HepG2 (cell line): ENCODE results near the gene KRTAP3-2. TPM values are rescaled to one million over a fixed set of nuclear protein-coding genes. Genes with fewer than 3 reads are reported as not detected.
A peak's percentile ranks its signal among the peaks of the same experiment; 100 is the strongest.

Experiments
- ARID2 ChIP-seq: sonication (generic); formaldehyde crosslinking; IDR thresholded peaks from 2 replicates; pipeline ENCODE4 v1.8.1; 2022; ENCODE audit warnings: mild to moderate bottlenecking, missing genetic modification reagents, borderline replicate concordance
- CEBPG ChIP-seq: IDR thresholded peaks from 2 replicates; pipeline ENCODE4 v1.6.1; 2016
- DPF2 ChIP-seq: sonication (generic); formaldehyde crosslinking; IDR thresholded peaks from 2 replicates; pipeline ENCODE4 v1.4.0; 2020; ENCODE audit warnings: mild to moderate bottlenecking, low read depth, missing genetic modification reagents, borderline replicate concordance
- DR1 ChIP-seq: sonication (generic); formaldehyde crosslinking; IDR thresholded peaks from 2 replicates; pipeline ENCODE4 v1.8.0; 2021; ENCODE audit warnings: mild to moderate bottlenecking, missing genetic modification reagents, inconsistent platforms
- EZH2 ChIP-seq: conservative IDR thresholded peaks from 2 replicates; pipeline ENCODE4 v1.6.1; 2012; ENCODE audit warnings: mild to moderate bottlenecking, low read depth, low read length, moderate library complexity
- GATA4 ChIP-seq: sonication (generic); IDR thresholded peaks from 2 replicates; pipeline ENCODE4 v1.6.1; 2016; ENCODE audit warnings: antibody characterized with exemption, low read depth, borderline replicate concordance
- HOXA3 ChIP-seq: sonication (generic); formaldehyde crosslinking; IDR thresholded peaks from 2 replicates; pipeline ENCODE4 v1.5.0; 2020; ENCODE audit warnings: missing genetic modification reagents
- KDM6A ChIP-seq: IDR thresholded peaks from 2 replicates; pipeline ENCODE4 v1.6.1; 2016; ENCODE audit warnings: low read depth
- RCOR2 ChIP-seq: IDR thresholded peaks from 2 replicates; pipeline ENCODE4 v1.6.1; 2016; ENCODE audit warnings: missing biosample characterization, missing genetic modification reagents
- RXRA ChIP-seq: sonication (generic); formaldehyde crosslinking; IDR thresholded peaks from 2 replicates; pipeline ENCODE4 v1.5.1; 2020; ENCODE audit warnings: missing genetic modification reagents
- TBX2 ChIP-seq: sonication (generic); formaldehyde crosslinking; IDR thresholded peaks from 2 replicates; pipeline ENCODE4 v1.5.0; 2020; ENCODE audit warnings: missing genetic modification reagents, mild to moderate bottlenecking, borderline replicate concordance
- TRIM24 ChIP-seq: sonication (generic); formaldehyde crosslinking; IDR thresholded peaks from 2 replicates; pipeline ENCODE4 v1.8.0; 2022; ENCODE audit warnings: mild to moderate bottlenecking, missing genetic modification reagents
- ZBTB42 ChIP-seq: sonication (generic); formaldehyde crosslinking; IDR thresholded peaks from 2 replicates; pipeline ENCODE4 v1.5.0; 2020; ENCODE audit warnings: mild to moderate bottlenecking, missing genetic modification reagents
- ZNF44 ChIP-seq: sonication (generic); formaldehyde crosslinking; IDR thresholded peaks from 2 replicates; pipeline ENCODE4 v1.5.1; 2020; ENCODE audit warnings: mild to moderate bottlenecking, missing genetic modification reagents
- ZNF530 ChIP-seq: sonication (generic); formaldehyde crosslinking; IDR thresholded peaks from 2 replicates; pipeline ENCODE4 v1.5.0; 2020; ENCODE audit warnings: low read depth, mild to moderate bottlenecking, missing genetic modification reagents
- polyA plus RNA-seq, 8 experiments: library from polyadenylated mRNA; depleted of rRNA in 3 of 8; stranded (reverse) in 7 of 8; unstranded in 1 of 8; fragments of >200 nt; fragmentation: Illumina TruSeq in 4 of 8; extraction: Trizol in 4 of 8; gene quantifications; 2 replicates each; pipeline versions ENCODE4 v1.2.1 to v1.2.3, GENCODE V29; 2011 to 2016; ENCODE audit warnings: low read depth in 4 of 8, missing spikeins in 1 of 8, mixed read lengths in 1 of 8; ENCODE audit not compliant: insufficient read depth in 1 of 8
- total RNA-seq, 5 experiments: library from RNA; depleted of rRNA; stranded (reverse); fragments of >200 nt; fragmentation: Illumina TruSeq; extraction: Trizol; gene quantifications; 2 replicates each; pipeline ENCODE4 v1.2.3, GENCODE V29; 2016; ENCODE audit warnings: low read depth in 1 of 5
- TF ChIP-seq, protein P1 (sequence below): sonication (generic); formaldehyde crosslinking; IDR thresholded peaks from 2 replicates; pipeline ENCODE4 v1.4.0; 2020; ENCODE audit warnings: missing genetic modification reagents
- TF ChIP-seq, protein P2 (sequence below): sonication (generic); formaldehyde crosslinking; IDR thresholded peaks from 2 replicates; pipeline ENCODE4 v1.4.0; 2020; ENCODE audit warnings: mild to moderate bottlenecking, missing genetic modification reagents
- TF ChIP-seq, protein P3 (sequence below): IDR thresholded peaks from 2 replicates; pipeline ENCODE4 v1.6.1; 2016; ENCODE audit warnings: low read depth, control low read depth

The KRTAP3-2 gene
- total and polyA plus RNA-seq, 2 of the 13 experiments (the other 11 are each of a cell fraction or from before 2014, with no cell fraction given), result not detected

DNA sequence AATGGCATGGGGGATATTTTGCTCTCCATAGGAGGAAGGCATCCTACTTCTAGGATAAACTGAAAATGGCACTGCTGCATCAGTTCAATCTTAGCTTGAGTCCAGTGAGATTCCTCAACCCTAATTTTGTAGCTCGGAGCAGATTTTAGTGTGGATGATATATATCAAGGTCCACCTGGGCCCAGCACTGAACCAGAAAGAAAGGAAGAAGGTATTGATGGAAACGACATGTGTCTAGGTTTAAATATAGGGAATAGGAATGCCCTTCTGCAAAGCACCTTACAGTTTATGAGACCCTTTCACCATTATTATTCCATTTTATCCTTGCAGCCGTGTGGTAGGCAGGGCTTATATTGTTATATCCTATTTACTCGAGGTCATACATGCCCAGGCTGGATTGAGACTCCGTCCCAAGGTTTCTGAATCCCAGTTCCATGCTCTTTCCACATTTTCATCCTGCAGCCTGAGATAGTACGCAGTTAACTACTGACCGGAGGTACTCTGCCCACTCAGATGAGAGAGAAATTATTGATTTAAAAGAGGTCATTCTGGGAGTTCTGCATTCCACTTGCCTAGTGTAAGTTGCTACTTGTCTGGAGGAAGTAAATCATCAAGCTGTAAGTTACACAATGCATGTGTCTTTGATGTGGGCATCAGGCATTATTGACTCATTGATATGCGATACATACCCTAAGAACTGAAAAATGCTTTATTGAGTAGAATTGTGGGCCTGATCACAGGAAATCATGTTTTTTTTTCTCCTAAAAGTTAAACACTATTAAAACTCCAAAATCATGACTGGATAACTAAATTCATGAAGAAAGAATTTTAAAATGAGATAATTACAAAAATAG, 43.1 kb downstream of the KRTAP3-2 start (continued):
- TF ChIP-seq, protein P1, sequence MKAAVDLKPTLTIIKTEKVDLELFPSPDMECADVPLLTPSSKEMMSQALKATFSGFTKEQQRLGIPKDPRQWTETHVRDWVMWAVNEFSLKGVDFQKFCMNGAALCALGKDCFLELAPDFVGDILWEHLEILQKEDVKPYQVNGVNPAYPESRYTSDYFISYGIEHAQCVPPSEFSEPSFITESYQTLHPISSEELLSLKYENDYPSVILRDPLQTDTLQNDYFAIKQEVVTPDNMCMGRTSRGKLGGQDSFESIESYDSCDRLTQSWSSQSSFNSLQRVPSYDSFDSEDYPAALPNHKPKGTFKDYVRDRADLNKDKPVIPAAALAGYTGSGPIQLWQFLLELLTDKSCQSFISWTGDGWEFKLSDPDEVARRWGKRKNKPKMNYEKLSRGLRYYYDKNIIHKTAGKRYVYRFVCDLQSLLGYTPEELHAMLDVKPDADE (CRISPR knock-in tag), result no peak
- TF ChIP-seq, protein P2, sequence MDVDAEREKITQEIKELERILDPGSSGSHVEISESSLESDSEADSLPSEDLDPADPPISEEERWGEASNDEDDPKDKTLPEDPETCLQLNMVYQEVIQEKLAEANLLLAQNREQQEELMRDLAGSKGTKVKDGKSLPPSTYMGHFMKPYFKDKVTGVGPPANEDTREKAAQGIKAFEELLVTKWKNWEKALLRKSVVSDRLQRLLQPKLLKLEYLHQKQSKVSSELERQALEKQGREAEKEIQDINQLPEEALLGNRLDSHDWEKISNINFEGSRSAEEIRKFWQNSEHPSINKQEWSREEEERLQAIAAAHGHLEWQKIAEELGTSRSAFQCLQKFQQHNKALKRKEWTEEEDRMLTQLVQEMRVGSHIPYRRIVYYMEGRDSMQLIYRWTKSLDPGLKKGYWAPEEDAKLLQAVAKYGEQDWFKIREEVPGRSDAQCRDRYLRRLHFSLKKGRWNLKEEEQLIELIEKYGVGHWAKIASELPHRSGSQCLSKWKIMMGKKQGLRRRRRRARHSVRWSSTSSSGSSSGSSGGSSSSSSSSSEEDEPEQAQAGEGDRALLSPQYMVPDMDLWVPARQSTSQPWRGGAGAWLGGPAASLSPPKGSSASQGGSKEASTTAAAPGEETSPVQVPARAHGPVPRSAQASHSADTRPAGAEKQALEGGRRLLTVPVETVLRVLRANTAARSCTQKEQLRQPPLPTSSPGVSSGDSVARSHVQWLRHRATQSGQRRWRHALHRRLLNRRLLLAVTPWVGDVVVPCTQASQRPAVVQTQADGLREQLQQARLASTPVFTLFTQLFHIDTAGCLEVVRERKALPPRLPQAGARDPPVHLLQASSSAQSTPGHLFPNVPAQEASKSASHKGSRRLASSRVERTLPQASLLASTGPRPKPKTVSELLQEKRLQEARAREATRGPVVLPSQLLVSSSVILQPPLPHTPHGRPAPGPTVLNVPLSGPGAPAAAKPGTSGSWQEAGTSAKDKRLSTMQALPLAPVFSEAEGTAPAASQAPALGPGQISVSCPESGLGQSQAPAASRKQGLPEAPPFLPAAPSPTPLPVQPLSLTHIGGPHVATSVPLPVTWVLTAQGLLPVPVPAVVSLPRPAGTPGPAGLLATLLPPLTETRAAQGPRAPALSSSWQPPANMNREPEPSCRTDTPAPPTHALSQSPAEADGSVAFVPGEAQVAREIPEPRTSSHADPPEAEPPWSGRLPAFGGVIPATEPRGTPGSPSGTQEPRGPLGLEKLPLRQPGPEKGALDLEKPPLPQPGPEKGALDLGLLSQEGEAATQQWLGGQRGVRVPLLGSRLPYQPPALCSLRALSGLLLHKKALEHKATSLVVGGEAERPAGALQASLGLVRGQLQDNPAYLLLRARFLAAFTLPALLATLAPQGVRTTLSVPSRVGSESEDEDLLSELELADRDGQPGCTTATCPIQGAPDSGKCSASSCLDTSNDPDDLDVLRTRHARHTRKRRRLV (CRISPR knock-in tag), result no peak
- TF ChIP-seq TRIM24, result peak; percentile 64; the same call in 1 of the 2 replicates
- no peak for TF ChIP-seq ARID2 (CRISPR knock-in tag)
- peak; percentile 98; the same call in 1 of the 2 replicates for TF ChIP-seq RXRA (CRISPR knock-in tag)
- no peak for TF ChIP-seq DR1 (CRISPR knock-in tag)
- peak; percentile 96 for TF ChIP-seq KDM6A
- TF ChIP-seq CEBPG (CRISPR knock-in tag), result peak; percentile 99
- peak; percentile 99 for TF ChIP-seq RCOR2 (CRISPR knock-in tag)
- no peak for TF ChIP-seq ZNF44 (CRISPR knock-in tag)
- peak; percentile 99 for TF ChIP-seq GATA4
- TF ChIP-seq TBX2 (CRISPR knock-in tag), result peak; percentile 96
- no peak for TF ChIP-seq ZBTB42 (CRISPR knock-in tag)
- no peak for TF ChIP-seq ZNF530 (CRISPR knock-in tag)
- TF ChIP-seq HOXA3 (CRISPR knock-in tag), result peak; percentile 85
- TF ChIP-seq DPF2 (CRISPR knock-in tag), result peak; percentile 100
- TF ChIP-seq EZH2, result no peak
- TF ChIP-seq, protein P3, sequence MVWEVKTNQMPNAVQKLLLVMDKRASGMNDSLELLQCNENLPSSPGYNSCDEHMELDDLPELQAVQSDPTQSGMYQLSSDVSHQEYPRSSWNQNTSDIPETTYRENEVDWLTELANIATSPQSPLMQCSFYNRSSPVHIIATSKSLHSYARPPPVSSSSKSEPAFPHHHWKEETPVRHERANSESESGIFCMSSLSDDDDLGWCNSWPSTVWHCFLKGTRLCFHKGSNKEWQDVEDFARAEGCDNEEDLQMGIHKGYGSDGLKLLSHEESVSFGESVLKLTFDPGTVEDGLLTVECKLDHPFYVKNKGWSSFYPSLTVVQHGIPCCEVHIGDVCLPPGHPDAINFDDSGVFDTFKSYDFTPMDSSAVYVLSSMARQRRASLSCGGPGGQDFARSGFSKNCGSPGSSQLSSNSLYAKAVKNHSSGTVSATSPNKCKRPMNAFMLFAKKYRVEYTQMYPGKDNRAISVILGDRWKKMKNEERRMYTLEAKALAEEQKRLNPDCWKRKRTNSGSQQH (CRISPR knock-in tag), result peak; percentile 91; the same call in 1 of the 2 replicates
